Jurkat, Clone E6-1 (cell line): Measurements from ENCODE around the gene IVL. TPM values are rescaled to one million over a fixed set of nuclear protein-coding genes. Genes with fewer than 3 reads are reported as not detected.
A peak's percentile ranks its signal among the peaks of the same experiment; 100 is the strongest.

ENCODE experiments used
- DNase-seq: peaks from one replicate; pipeline ENCODE4 v3.0.0-alpha.2; 2011; ENCODE audit warnings: low read depth, low spot score
- H3K4me3 ChIP-seq: 2 replicates; pipeline ENCODE4 v1.5.1; 2011; ENCODE audit warnings: mild to moderate bottlenecking, low read length, control low read depth, moderate library complexity
- polyA plus RNA-seq: library from polyadenylated mRNA; unstranded; fragments of >200 nt; gene quantifications from one replicate; pipeline ENCODE4 v1.2.1, GENCODE V29; 2012; ENCODE audit warnings: missing spikeins; ENCODE audit not compliant: insufficient read length, insufficient read depth

The IVL gene
- not detected for polyA plus RNA-seq

GRCh38 chr1:152907686-152908601, at the start of gene IVL:
TSS of gene IVL (plus strand) at chr1:152908546. CDS start at chr1:152909798, 1,252 bp downstream.
- DNase-seq = no peak
- H3K4me3 ChIP-seq = no peak within 1 kb of the TSS

- no peak within 1 kb of the TSS for H3K4me3 ChIP-seq
- DNase-seq = no peak
Observed at GRCh38 chr1:152859696-152860095, 48.6 kb upstream of the IVL start, which contains the start of gene LCE7A. TSS of gene LCE7A (plus strand) at chr1:152859996. CDS start at chr1:152860698, 702 bp downstream.

GRCh38 chr1:152860129-152860528, 48.2 kb upstream of the IVL start:
- no peak overlapping the region for H3K4me3 ChIP-seq
- no peak for DNase-seq

GRCh38 chr1:152861374-152861773, 47.0 kb upstream of the IVL start:
- H3K4me3 ChIP-seq = no peak overlapping the region
- DNase-seq = no peak

GRCh38 chr1:152864443-152864842, 43.9 kb upstream of the IVL start:
- DNase-seq = no peak
- no peak overlapping the region for H3K4me3 ChIP-seq

- DNase-seq = no peak
Observed at GRCh38 chr1:152866321-152866720, 42.0 kb upstream of the IVL start.

GRCh38 chr1:152869808-152870419, 38.4 kb upstream of the IVL start:
- peak; percentile 58 for DNase-seq
- no peak overlapping the region for H3K4me3 ChIP-seq

More at GRCh38 chr1:152866321-152866720, 42.0 kb upstream of the IVL start:
- H3K4me3 ChIP-seq = no peak overlapping the region

GRCh38 chr1:152870831-152871730, 37.3 kb upstream of the IVL start:
- peak; percentile 6 for DNase-seq
- H3K4me3 ChIP-seq = no peak overlapping the region

GRCh38 chr1:152871731-152872126, 36.6 kb upstream of the IVL start:
- no peak overlapping the region for H3K4me3 ChIP-seq
- no peak for DNase-seq

GRCh38 chr1:152873495-152873894, 34.9 kb upstream of the IVL start:
- H3K4me3 ChIP-seq = no peak overlapping the region
- DNase-seq = no peak

GRCh38 chr1:152876827-152877226, 31.5 kb upstream of the IVL start:
- no peak for DNase-seq
- no peak overlapping the region for H3K4me3 ChIP-seq

GRCh38 chr1:152878042-152878441, 30.3 kb upstream of the IVL start, which contains the start of gene SMCP:
TSS of gene SMCP (plus strand) at chr1:152878322. CDS start at chr1:152884423, 6,101 bp downstream.
- no peak within 1 kb of the TSS for H3K4me3 ChIP-seq
- peak; percentile 5 for DNase-seq

GRCh38 chr1:152879559-152880198, 28.7 kb upstream of the IVL start:
- no peak for DNase-seq

GRCh38 chr1:152880316-152880715, 28.0 kb upstream of the IVL start:
- DNase-seq = no peak
- H3K4me3 ChIP-seq = no peak overlapping the region

More at GRCh38 chr1:152879559-152880198, 28.7 kb upstream of the IVL start:
- no peak overlapping the region for H3K4me3 ChIP-seq

- DNase-seq = no peak
Observed at GRCh38 chr1:152880907-152881306, 27.4 kb upstream of the IVL start.

GRCh38 chr1:152884085-152884484, 24.3 kb upstream of the IVL start:
- H3K4me3 ChIP-seq = no peak overlapping the region
- no peak for DNase-seq

More at GRCh38 chr1:152880907-152881306, 27.4 kb upstream of the IVL start:
- H3K4me3 ChIP-seq = no peak overlapping the region

- no peak for DNase-seq
- H3K4me3 ChIP-seq = no peak overlapping the region
Observed at GRCh38 chr1:152884506-152884905, 23.8 kb upstream of the IVL start.

- no peak overlapping the region for H3K4me3 ChIP-seq
- no peak for DNase-seq
Observed at GRCh38 chr1:152884966-152885624, 23.3 kb upstream of the IVL start.
